Measurements from ENCODE around the gene ALX3. TPM values are rescaled to one million over a fixed set of nuclear protein-coding genes. Genes with fewer than 3 reads are reported as not detected.

The ALX3 gene
- not detected in 2 replicates for total RNA-seq

- H3K4me3 ChIP-seq (ENCODE audit: low read depth, low read length), result no peak within 1 kb of the TSS
- TF ChIP-seq CTCF (conservative IDR thresholded peaks at IDR 0.05; ENCODE audit: low read depth, low read length), result no peak
- no peak for DNase-seq (ENCODE audit: low read depth)
These were observed at the start of gene ALX3 for GRCh38 chr1:110070671-110071242. Gene ALX3, minus strand, starts transcription at chr1:110070672. Its CDS starts 60 bp downstream, at chr1:110070612.

- H3K4me3 ChIP-seq (ENCODE audit: low read depth, low read length), result no peak overlapping the region
- no peak for TF ChIP-seq CTCF (conservative IDR thresholded peaks at IDR 0.05; ENCODE audit: low read depth, low read length)
- DNase-seq (ENCODE audit: low read depth), result no peak
These were observed 49.4 kb upstream of the ALX3 start for GRCh38 chr1:110119843-110120242.

GRCh38 chr1:110118636-110119396, 48.3 kb upstream of the ALX3 start:
- no peak overlapping the region for H3K4me3 ChIP-seq (ENCODE audit: low read depth, low read length)
- TF ChIP-seq CTCF (conservative IDR thresholded peaks at IDR 0.05; ENCODE audit: low read depth, low read length), result no peak
- peak; percentile 7 for DNase-seq (ENCODE audit: low read depth)

- TF ChIP-seq CTCF (conservative IDR thresholded peaks at IDR 0.05; ENCODE audit: low read depth, low read length), result no peak
- no peak overlapping the region for H3K4me3 ChIP-seq (ENCODE audit: low read depth, low read length)
- DNase-seq (ENCODE audit: low read depth), result no peak
These were observed 44.3 kb upstream of the ALX3 start for GRCh38 chr1:110114784-110115183.

GRCh38 chr1:110114173-110114572, 43.7 kb upstream of the ALX3 start:
- no peak for DNase-seq (ENCODE audit: low read depth)
- TF ChIP-seq CTCF (conservative IDR thresholded peaks at IDR 0.05; ENCODE audit: low read depth, low read length), result no peak
- no peak overlapping the region for H3K4me3 ChIP-seq (ENCODE audit: low read depth, low read length)

- H3K4me3 ChIP-seq (ENCODE audit: low read depth, low read length), result no peak overlapping the region
- no peak for TF ChIP-seq CTCF (conservative IDR thresholded peaks at IDR 0.05; ENCODE audit: low read depth, low read length)
- no peak for DNase-seq (ENCODE audit: low read depth)
These were observed 43.1 kb upstream of the ALX3 start for GRCh38 chr1:110113551-110113950.

- H3K4me3 ChIP-seq (ENCODE audit: low read depth, low read length), result no peak overlapping the region
- no peak for DNase-seq (ENCODE audit: low read depth)
- TF ChIP-seq CTCF (conservative IDR thresholded peaks at IDR 0.05; ENCODE audit: low read depth, low read length), result no peak
These were observed 42.2 kb upstream of the ALX3 start for GRCh38 chr1:110112656-110113055.
